DMS114 treated with DMSO at 0.1 percent for 48 hours (cell line): ENCODE results near the gene TSC1.
"Not testable (repeated sequence)": the region's sequence is repeated elsewhere in the genome, so short reads cannot be mapped to it uniquely, and the experiment has no call there.

Experiments used
- DNase-seq: peaks from one replicate; lab custom pipeline; 2025; ENCODE audit not compliant: unreplicated experiment; lab: John Stamatoyannopoulos, UW

Gene TSC1

GRCh38 chr9:132944294-132945185 lies at the start of gene TSC1:
Gene TSC1, minus strand, starts transcription at chr9:132944616. Its CDS starts 15,744 bp downstream, at chr9:132928872.
- DNase-seq: peak; percentile 88

DNA sequence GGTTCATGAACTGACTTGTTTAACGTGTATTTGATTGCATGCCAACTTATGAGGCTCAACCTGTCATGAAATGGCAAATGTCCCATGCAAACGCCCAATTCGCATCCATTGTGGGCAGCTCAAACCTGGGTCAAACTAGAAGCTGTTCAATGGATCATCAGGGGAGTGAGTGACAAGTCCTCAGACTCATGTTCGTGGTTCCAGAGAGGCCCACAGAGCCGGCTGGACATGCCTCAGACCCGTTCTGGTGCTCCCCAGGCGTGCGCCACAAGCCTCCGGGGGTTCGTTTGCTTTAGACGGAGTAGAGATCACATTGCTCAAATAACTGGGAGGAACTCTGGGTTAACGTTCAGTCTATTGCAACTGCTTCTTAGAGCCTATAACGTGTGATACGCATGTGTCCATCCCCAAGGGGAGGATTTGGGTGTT lies 49.1 kb upstream of the TSC1 start:
- DNase-seq: no peak

GRCh38 chr9:132991351-132992300 lies 47.2 kb upstream of the TSC1 start:
- no peak for DNase-seq

DNA sequence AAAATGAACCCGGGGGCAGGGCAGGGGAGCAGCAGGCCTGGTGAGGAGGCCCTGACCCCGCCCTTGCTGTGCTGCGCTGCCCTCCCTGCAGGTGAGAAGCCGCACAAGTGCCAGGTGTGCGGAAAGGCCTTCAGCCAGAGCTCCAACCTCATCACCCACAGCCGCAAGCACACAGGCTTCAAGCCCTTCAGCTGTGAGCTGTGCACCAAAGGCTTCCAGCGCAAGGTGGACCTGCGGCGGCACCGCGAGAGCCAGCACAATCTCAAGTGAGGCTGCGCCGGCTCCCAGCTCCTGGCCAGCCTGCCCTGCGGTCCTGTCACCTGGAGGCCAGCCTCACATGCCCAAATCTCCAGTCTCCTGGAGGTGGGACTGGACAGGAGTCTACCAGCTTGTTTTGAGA lies 46.4 kb upstream of the TSC1 start:
- no peak for DNase-seq

DNA sequence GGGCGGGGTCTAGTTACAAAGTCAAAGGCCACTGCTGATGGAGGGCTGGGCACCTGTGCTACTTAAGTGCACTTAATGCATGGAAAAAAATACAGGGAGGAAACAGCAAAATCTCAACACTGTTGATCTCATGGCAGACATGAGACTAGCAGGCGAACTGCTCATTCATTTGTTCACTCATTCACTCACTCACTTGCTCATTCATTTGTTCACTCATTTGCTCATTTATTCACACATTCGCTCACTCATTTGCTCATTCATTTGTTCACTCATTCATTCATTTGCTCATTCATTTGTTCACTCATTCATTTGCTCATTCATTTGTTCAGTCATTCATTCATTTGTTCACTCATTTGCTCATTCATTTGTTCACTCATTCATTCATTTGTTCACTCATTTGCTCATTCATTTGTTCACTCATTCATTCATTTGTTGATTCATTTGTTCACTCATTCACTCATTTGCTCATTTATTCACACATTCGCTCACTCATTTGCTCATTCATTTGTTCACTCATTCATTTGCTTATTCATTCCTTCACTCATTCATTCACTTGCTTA lies 45.7 kb upstream of the TSC1 start:
- not testable (repeated sequence) for DNase-seq

GRCh38 chr9:132989414-132989996 lies 45.1 kb upstream of the TSC1 start:
- no peak for DNase-seq

- DNase-seq: no peak
These were observed 44.5 kb upstream of the TSC1 start for GRCh38 chr9:132989014-132989310.

DNA sequence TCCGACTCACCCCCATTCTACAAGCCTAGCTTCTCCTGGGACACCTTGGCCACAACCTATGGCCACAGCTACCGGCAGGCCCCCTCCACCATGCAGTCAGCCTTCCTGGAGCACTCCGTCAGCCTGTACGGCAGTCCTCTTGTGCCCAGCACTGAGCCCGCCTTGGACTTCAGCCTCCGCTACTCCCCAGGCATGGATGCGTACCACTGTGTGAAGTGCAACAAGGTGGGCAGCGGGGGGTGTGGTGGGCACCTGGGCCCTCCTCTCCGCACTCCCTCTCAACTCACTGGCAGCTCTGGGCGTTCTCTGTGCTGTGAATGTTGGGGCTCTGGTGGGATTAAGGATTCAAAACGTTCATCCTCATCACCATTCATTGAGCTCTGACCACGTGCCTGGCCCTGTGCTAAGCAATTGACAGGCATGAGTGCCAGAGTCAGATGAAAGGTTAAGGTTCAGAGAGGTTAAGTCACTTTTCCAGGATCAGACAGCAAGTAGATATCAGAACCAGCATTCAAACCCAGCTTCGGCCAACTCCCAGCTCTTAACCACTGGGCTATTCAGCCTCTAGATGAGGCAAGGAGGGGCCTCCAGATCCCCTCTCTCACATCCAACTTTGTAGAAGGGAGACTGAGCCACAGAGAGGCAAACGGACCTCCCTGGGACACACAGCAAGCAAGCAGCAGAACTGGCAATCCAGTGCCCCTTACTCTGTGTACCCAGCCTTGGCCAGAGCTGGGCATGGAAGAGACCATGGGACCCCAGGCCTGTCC lies 44.0 kb upstream of the TSC1 start:
- no peak for DNase-seq

- DNase-seq: no peak
These were observed 42.5 kb upstream of the TSC1 start for GRCh38 chr9:132986640-132987620.

- no peak for DNase-seq
These were observed 41.7 kb upstream of the TSC1 start for GRCh38 chr9:132986114-132986513.

- DNase-seq: no peak
These were observed 41.1 kb upstream of the TSC1 start for GRCh38 chr9:132985489-132985888.

DNA sequence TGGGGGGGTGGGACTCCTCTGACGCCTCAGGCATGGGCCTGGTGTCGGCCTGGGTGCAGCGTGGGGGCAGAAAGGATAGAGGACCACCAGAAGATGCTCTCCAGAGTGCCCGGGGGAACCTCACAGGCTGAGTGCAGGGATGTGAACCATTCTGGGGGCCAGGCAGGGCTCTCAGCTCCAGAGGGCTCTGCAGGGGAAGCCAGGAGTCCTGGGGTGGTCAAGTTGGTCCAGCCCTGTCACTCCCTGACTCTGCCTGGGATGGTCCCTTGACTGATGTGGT lies 40.6 kb upstream of the TSC1 start:
- DNase-seq: no peak

DNA sequence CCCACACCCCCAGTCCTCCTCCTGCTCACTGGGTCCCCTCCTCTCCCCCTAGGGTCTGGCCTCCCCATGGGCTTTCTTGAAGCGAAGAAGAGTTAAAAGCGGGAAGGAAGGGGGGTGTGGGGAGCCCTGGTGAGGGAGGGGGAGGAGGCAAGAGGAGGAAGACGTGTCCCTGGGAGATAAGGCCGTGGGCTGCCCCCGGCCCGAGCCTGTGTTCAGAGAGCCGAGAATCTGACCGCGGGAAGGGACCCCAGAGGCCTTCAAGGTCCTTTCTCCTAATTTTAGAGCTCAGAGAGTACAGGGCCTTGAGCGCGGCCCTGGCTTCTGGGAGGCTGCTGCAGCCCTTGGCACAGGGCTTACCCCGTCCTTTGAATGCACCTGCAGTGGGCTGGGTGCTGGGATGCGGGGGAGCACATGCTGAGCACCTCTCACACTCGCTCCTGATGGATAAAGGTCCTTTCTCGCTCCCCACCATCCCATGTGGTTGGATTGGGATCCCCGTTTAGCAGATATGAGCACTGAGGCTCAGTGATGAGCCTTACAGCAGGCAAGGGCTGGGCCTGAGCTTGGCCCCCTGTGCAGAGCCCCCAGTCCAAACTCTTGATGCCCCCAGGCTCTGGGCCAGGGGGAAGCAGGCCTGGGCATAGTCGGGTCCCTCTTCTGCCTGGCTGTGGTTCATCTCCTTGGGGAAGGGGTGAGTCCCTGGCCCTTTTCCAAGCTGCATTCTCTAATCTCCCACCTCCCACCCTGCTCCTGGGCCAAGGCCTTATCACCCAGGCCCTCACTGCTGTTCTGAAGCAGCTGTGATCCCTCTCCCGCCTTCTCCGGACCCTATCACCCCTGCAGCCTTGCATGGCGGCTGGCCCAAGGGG lies 40.0 kb upstream of the TSC1 start:
- DNase-seq: no peak

DNA sequence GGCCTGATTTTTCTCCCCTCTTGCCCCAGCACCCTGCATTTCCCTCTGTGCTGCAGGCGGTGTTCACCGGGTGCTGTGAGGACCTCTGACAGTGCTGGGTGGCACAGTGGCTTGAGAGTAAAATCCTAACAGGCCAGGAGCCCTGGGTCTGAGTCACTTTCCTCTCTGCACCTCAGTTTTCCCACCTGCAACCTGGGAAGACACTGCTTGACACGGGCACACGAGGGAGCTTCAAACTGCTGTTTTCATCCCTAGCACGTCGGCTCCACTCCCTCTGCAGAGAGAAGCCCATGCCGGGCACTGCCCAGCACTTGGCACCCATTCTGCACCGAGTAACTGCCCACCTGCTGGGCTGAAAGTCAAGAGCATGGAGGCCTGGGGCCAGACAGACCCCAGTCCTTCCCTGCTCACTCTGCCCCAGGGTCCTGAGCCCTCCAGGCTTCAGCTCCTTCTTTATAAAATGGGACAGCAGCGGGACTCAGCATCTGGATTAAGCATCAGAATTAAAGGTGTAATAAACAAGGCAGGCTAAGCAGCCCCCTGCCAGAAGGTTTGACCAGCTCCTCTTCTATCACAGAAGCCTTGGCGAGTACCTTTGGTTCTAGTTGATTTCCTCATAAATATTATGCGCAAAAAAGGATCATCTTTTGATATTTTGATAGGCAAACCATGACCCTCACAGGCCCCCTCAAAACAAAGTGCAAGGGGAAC lies 39.2 kb upstream of the TSC1 start:
- DNase-seq: no peak

- no peak for DNase-seq
These were observed 38.0 kb upstream of the TSC1 start for GRCh38 chr9:132982458-132982857.

DNA sequence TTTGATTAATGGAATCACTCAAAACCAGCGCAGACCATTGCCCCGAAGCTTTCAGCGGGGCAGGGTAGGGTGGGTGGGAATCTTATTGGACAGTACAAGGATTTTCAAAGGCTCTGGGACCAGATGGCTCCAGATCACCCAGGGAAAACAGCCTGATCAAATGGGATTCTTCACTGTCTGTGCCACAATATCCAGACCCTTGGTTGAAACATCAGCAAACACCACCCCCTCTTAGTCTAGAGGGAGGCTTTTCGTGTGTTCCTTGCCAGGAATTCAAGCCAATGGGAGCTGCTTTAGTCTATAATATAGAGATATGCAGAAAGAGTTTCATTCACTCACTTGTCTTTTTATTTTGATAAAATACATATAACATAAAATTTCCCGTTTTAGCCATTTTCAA lies 35.7 kb upstream of the TSC1 start:
- DNase-seq: no peak

DNA sequence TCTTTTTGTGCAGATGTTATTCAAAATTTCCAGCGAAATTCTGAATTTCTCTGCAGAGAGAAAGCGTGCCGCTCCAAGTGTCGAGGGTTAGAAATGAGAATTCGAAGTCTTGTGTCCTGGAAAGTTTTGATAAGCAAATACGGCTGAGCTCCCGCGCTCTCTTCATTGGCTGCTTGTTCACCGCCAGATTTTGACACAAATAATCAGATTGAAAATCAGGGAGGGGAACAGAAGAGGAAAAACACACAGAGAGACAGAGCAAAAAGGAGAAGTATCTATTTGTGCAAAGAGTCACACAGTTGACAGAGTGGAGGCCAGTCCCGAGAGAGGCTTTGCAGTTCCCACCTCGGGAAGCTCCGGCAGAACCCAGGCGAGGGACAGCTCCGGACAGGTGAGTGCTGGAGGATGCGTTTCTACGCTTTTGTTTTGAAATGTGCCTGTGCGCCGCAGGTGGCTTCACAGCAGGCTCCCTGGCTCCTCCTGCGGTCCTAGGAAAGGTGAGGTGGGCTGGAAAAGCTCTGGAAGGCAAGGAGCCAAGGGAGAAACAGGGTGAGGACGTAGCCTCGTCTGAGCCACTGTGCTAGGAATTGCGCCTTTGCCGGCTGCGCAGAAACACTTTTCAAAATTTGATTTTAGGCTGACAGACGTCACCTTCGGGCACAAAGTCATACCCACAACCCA lies 34.2 kb upstream of the TSC1 start, which contains the start of gene GFI1B:
TSS of gene GFI1B (plus strand) at position 244 of the 681 bp plus-strand sequence. CDS start 7,985 bp downstream, outside the sequence.
- no peak for DNase-seq
